ENCODE measurements around the gene EXO5.

The EXO5 gene

DNA sequence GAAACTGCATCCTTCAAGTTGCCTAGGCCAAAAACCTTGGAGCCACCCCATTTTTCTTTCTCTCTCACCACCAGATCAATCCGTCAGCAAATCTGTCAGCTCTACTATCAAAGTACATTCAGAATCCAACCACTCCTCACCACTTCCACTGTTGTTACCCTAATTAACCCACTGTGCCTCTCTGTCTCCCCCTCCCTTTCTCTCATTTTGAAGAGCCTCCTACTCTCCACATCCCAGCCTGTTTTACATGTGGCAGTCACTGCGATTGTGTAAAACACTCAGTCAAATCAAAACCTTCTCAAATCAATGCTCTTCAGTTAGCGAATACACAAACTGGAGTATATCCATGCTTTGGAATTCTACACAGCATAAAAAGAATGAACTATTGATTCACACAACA lies 55.9 kb downstream of the EXO5 start:
- Histone ChIP-seq H4K20me1 (no peaks in the 10 kb centered on the region), H3K9ac (no peak overlapping the region), H3K36me3 (no peaks in the 10 kb centered on the region), H3K9me3 (replicated peaks in 1 of 11) (peaks cover 0 to 4% (median under 1%) of the 10 kb centered on the region in 11 experiments; a peak in 6 of 22 replicates), H3K27me3 (no peaks in the 10 kb centered on the region), H3K4me1 (no peaks in the 10 kb centered on the region), H3K4me2 (no peak overlapping the region), H3K27ac (no peak overlapping the region), H3K4me3 (no peak overlapping the region)
- no peak for TF ChIP-seq Cebpa-rat (IDR thresholded peaks at IDR 0.05)

DNA sequence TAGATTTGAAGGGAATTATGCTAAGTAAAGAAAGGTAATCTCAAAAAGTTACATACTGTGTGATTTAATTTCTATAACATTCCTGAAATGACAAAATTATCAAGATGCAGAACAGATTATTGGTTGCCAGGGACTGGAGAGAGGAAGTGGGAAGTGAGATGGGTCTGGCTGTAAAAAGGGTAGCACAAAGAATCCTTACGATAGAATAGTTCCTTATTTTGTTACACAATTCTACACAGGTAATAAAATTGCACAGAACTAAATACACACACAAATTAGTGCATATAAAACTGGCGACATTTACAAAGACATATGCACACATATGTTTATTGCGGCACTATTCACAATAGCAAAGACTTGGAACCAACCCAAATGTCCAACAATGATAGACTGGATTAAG lies 56.3 kb downstream of the EXO5 start:
- Histone ChIP-seq H4K20me1 (no peaks in the 10 kb centered on the region), H3K27me3 (no peaks in the 10 kb centered on the region), H3K4me1 (no peaks in the 10 kb centered on the region), H3K4me3 (no peak overlapping the region), H3K9ac (no peak overlapping the region), H3K9me3 (replicated peaks in 1 of 11) (0 out of 22 replicates have a peak, but pooled peaks cover 0 to 4% (median 0%) of the 10 kb centered on the region in 11 experiments), H3K27ac (no peak overlapping the region), H3K36me3 (no peaks in the 10 kb centered on the region), H3K4me2 (no peak overlapping the region)
- no peak for TF ChIP-seq Cebpa-rat (IDR thresholded peaks at IDR 0.05)
